HEK293 (cell line): ENCODE measurements around the gene WNT8B.

ENCODE experiments used
- AEBP2 ChIP-seq: fragments of 450-650 bp; formaldehyde crosslinking; IDR thresholded peaks from 2 replicates; pipeline ENCODE4 v1.5.1; 2016; ENCODE audit warnings: missing biosample characterization, missing genetic modification characterization, borderline replicate concordance
- GLIS2 ChIP-seq: fragments of 450-650 bp; formaldehyde crosslinking; IDR thresholded peaks from 2 replicates; pipeline ENCODE4 v1.5.1; 2016; ENCODE audit warnings: missing biosample characterization, missing genetic modification characterization
- INSM2 ChIP-seq: fragments of 450-650 bp; formaldehyde crosslinking; IDR thresholded peaks from 2 replicates; pipeline ENCODE4 v1.5.1; 2016; ENCODE audit warnings: missing biosample characterization, missing genetic modification characterization
- KLF9 ChIP-seq: fragments of 450-650 bp; formaldehyde crosslinking; IDR thresholded peaks from 2 replicates; pipeline ENCODE4 v1.5.1; 2016; ENCODE audit warnings: missing biosample characterization, missing genetic modification characterization, low read depth
- MZF1 ChIP-seq: fragments of 450-650 bp; formaldehyde crosslinking; IDR thresholded peaks from 2 replicates; pipeline ENCODE4 v1.5.1; 2017; ENCODE audit warnings: missing biosample characterization, missing genetic modification characterization, borderline replicate concordance
- PRDM2 ChIP-seq: fragments of 450-650 bp; formaldehyde crosslinking; IDR thresholded peaks from 2 replicates; pipeline ENCODE4 v1.5.1; 2016; ENCODE audit warnings: missing biosample characterization, missing genetic modification characterization, borderline replicate concordance
- YY2 ChIP-seq: fragments of 450-650 bp; formaldehyde crosslinking; IDR thresholded peaks from 2 replicates; pipeline ENCODE4 v1.5.1; 2016; ENCODE audit warnings: missing biosample characterization, missing genetic modification characterization
- ZNF133 ChIP-seq: fragments of 450-650 bp; formaldehyde crosslinking; IDR thresholded peaks from 2 replicates; pipeline ENCODE4 v1.5.1; 2016; ENCODE audit warnings: missing biosample characterization, missing genetic modification characterization
- ZNF175 ChIP-seq: fragments of 450-650 bp; formaldehyde crosslinking; IDR thresholded peaks from 2 replicates; pipeline ENCODE4 v1.5.1; 2016; ENCODE audit warnings: missing biosample characterization, missing genetic modification characterization
- ZNF24 ChIP-seq: fragments of 450-650 bp; formaldehyde crosslinking; IDR thresholded peaks from 2 replicates; pipeline ENCODE4 v1.5.1; 2016; ENCODE audit warnings: missing biosample characterization, missing genetic modification characterization
- ZNF274 ChIP-seq, 2 experiments: fragments of 200-500 bp in 1 of 2; fragments of 450-650 bp in 1 of 2; sonication (Bioruptor generic) in 1 of 2; formaldehyde crosslinking in 1 of 2; IDR thresholded peaks; 2 replicates each; pipeline versions ENCODE4 v1.5.1 to v1.6.1; 2014 to 2016; ENCODE audit warnings: borderline replicate concordance in 1 of 2, inconsistent platforms in 1 of 2, low read length in 1 of 2, missing biosample characterization in 1 of 2, missing genetic modification characterization in 1 of 2
- ZNF311 ChIP-seq: fragments of 450-650 bp; formaldehyde crosslinking; IDR thresholded peaks from 2 replicates; pipeline ENCODE4 v1.5.1; 2017; ENCODE audit warnings: missing biosample characterization, missing genetic modification characterization, borderline replicate concordance
- ZNF341 ChIP-seq: fragments of 450-650 bp; formaldehyde crosslinking; IDR thresholded peaks from 2 replicates; pipeline ENCODE4; 2016; ENCODE audit warnings: low read depth, missing biosample characterization, missing genetic modification characterization
- ZNF37A ChIP-seq: fragments of 450-650 bp; IDR thresholded peaks from 2 replicates; pipeline ENCODE4 v1.5.1; 2018; ENCODE audit warnings: missing biosample characterization, missing genetic modification characterization
- ZNF394 ChIP-seq: fragments of 450-650 bp; formaldehyde crosslinking; IDR thresholded peaks from 2 replicates; pipeline ENCODE4 v1.5.1; 2016; ENCODE audit warnings: missing biosample characterization, missing genetic modification characterization, mild to moderate bottlenecking, moderate library complexity, borderline replicate concordance
- ZNF473 ChIP-seq: fragments of 450-650 bp; formaldehyde crosslinking; IDR thresholded peaks from 2 replicates; pipeline ENCODE4 v1.5.1; 2017; ENCODE audit warnings: missing biosample characterization, missing genetic modification characterization
- ZNF544 ChIP-seq: fragments of 450-650 bp; formaldehyde crosslinking; IDR thresholded peaks from 2 replicates; pipeline ENCODE4 v1.5.0; 2017; ENCODE audit warnings: missing biosample characterization, missing genetic modification characterization
- ZNF629 ChIP-seq: fragments of 450-650 bp; formaldehyde crosslinking; IDR thresholded peaks from 2 replicates; pipeline ENCODE4 v1.5.1; 2017; ENCODE audit warnings: missing biosample characterization, missing genetic modification characterization
- TF ChIP-seq, protein P1 (sequence below): fragments of 450-650 bp; IDR thresholded peaks from 2 replicates; pipeline ENCODE4 v1.5.1; 2018; ENCODE audit warnings: missing biosample characterization, missing genetic modification characterization
- TF ChIP-seq, protein P2 (sequence below): fragments of 450-650 bp; formaldehyde crosslinking; IDR thresholded peaks from 2 replicates; pipeline ENCODE4 v1.5.1; 2016; ENCODE audit warnings: missing biosample characterization, missing genetic modification characterization
- TF ChIP-seq, protein P3 (sequence below): fragments of 450-650 bp; formaldehyde crosslinking; IDR thresholded peaks from 2 replicates; pipeline ENCODE4 v1.5.1; 2016; ENCODE audit warnings: missing biosample characterization, missing genetic modification characterization

The WNT8B gene

GRCh38 chr10:100482181-100482833 is 19.5 kb downstream of the WNT8B start (continued):
- TF ChIP-seq PRDM2 (tag by site-specific recombination) (no peak), INSM2 (tag by site-specific recombination) (no peak), MZF1 (tag by site-specific recombination) (no peak), GLIS2 (0 out of 2 replicates have a peak, but pooled peaks have one; percentile 8), ZNF311 (tag by site-specific recombination) (no peak), AEBP2 (tag by site-specific recombination) (no peak), YY2 (no peak; the same call in 1 of the 2 replicates), ZNF24 (tag by site-specific recombination) (no peak), ZNF544 (tag by site-specific recombination) (no peak), ZNF394 (tag by site-specific recombination) (no peak), ZNF341 (no peak), KLF9 (tag by site-specific recombination) (0 out of 2 replicates have a peak, but pooled peaks have one; percentile 13), ZNF473 (tag by site-specific recombination) (no peak), ZNF175 (tag by site-specific recombination) (no peak), ZNF37A (tag by site-specific recombination) (no peak), ZNF133 (tag by site-specific recombination) (no peak), ZNF629 (tag by site-specific recombination) (0 out of 2 replicates have a peak, but pooled peaks have one; percentile 6), ZNF274 (IDR thresholded peaks at IDR 0.05; ENCODE audit: low read length) (no peak), ZNF274 (tag by site-specific recombination; IDR thresholded peaks at IDR 0.05; ENCODE audit: borderline replicate concordance) (no peak)
- TF ChIP-seq, protein P1, sequence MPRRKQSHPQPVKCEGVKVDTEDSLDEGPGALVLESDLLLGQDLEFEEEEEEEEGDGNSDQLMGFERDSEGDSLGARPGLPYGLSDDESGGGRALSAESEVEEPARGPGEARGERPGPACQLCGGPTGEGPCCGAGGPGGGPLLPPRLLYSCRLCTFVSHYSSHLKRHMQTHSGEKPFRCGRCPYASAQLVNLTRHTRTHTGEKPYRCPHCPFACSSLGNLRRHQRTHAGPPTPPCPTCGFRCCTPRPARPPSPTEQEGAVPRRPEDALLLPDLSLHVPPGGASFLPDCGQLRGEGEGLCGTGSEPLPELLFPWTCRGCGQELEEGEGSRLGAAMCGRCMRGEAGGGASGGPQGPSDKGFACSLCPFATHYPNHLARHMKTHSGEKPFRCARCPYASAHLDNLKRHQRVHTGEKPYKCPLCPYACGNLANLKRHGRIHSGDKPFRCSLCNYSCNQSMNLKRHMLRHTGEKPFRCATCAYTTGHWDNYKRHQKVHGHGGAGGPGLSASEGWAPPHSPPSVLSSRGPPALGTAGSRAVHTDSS (tag by site-specific recombination) = no peak
- TF ChIP-seq, protein P2, sequence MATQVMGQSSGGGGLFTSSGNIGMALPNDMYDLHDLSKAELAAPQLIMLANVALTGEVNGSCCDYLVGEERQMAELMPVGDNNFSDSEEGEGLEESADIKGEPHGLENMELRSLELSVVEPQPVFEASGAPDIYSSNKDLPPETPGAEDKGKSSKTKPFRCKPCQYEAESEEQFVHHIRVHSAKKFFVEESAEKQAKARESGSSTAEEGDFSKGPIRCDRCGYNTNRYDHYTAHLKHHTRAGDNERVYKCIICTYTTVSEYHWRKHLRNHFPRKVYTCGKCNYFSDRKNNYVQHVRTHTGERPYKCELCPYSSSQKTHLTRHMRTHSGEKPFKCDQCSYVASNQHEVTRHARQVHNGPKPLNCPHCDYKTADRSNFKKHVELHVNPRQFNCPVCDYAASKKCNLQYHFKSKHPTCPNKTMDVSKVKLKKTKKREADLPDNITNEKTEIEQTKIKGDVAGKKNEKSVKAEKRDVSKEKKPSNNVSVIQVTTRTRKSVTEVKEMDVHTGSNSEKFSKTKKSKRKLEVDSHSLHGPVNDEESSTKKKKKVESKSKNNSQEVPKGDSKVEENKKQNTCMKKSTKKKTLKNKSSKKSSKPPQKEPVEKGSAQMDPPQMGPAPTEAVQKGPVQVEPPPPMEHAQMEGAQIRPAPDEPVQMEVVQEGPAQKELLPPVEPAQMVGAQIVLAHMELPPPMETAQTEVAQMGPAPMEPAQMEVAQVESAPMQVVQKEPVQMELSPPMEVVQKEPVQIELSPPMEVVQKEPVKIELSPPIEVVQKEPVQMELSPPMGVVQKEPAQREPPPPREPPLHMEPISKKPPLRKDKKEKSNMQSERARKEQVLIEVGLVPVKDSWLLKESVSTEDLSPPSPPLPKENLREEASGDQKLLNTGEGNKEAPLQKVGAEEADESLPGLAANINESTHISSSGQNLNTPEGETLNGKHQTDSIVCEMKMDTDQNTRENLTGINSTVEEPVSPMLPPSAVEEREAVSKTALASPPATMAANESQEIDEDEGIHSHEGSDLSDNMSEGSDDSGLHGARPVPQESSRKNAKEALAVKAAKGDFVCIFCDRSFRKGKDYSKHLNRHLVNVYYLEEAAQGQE (tag by site-specific recombination) = peak; percentile 19; the same call in 1 of the 2 replicates
- TF ChIP-seq, protein P3, sequence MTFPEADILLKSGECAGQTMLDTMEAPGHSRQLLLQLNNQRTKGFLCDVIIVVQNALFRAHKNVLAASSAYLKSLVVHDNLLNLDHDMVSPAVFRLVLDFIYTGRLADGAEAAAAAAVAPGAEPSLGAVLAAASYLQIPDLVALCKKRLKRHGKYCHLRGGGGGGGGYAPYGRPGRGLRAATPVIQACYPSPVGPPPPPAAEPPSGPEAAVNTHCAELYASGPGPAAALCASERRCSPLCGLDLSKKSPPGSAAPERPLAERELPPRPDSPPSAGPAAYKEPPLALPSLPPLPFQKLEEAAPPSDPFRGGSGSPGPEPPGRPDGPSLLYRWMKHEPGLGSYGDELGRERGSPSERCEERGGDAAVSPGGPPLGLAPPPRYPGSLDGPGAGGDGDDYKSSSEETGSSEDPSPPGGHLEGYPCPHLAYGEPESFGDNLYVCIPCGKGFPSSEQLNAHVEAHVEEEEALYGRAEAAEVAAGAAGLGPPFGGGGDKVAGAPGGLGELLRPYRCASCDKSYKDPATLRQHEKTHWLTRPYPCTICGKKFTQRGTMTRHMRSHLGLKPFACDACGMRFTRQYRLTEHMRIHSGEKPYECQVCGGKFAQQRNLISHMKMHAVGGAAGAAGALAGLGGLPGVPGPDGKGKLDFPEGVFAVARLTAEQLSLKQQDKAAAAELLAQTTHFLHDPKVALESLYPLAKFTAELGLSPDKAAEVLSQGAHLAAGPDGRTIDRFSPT (tag by site-specific recombination) = peak; percentile 75
